SU-DHL-6 (cell line): ENCODE results near the gene CNNM1.

Source experiments
- H2AFZ ChIP-seq: fragments of 200-600 bp; sonication (generic); 2 replicates; pipeline ENCODE4 v1.6.1; 2014; ENCODE audit warnings: low read depth, mild to moderate bottlenecking, moderate library complexity, mixed read lengths, antibody characterized with exemption, low read length; ENCODE audit not compliant: severe bottlenecking
- H3F3A ChIP-seq: fragments of 200-600 bp; shearing (Covaris generic); 2 replicates; pipeline ENCODE4 v1.6.0; 2016; ENCODE audit warnings: antibody characterized with exemption, mild to moderate bottlenecking; ENCODE audit not compliant: insufficient read depth
- H3K27ac ChIP-seq: fragments of 200-600 bp; sonication (generic); 2 replicates; pipeline ENCODE4 v1.5.1; 2016; ENCODE audit warnings: low read depth, mild to moderate bottlenecking, low read length, moderate library complexity, mixed read lengths
- H3K27me3 ChIP-seq: fragments of 200-600 bp; sonication (generic), shearing (Covaris generic); 2 replicates; pipeline ENCODE4 v1.6.0; 2014; ENCODE audit warnings: mild to moderate bottlenecking, low read length
- H3K36me3 ChIP-seq: fragments of 200-600 bp; sonication (generic); 2 replicates; pipeline ENCODE4 v1.6.1; 2014; ENCODE audit warnings: mild to moderate bottlenecking, low read length, mixed read lengths
- H3K4me2 ChIP-seq: fragments of 300-600, 200-600 bp; shearing (Covaris generic), sonication (generic); 2 replicates; pipeline ENCODE4 v1.6.0; 2014; ENCODE audit warnings: low read length, low read depth, mild to moderate bottlenecking; ENCODE audit not compliant: poor library complexity, severe bottlenecking
- H3K4me3 ChIP-seq: fragments of 200-600 bp; sonication (generic); 2 replicates; pipeline ENCODE4 v1.5.1; 2014; ENCODE audit warnings: antibody characterized with exemption, low read length, mild to moderate bottlenecking, mixed read lengths; ENCODE audit not compliant: insufficient read depth, poor library complexity, severe bottlenecking
- H3K79me2 ChIP-seq: fragments of 200-600 bp; sonication (generic); 2 replicates; pipeline ENCODE4 v1.6.1; 2014; ENCODE audit warnings: mild to moderate bottlenecking, low read length, moderate library complexity; ENCODE audit not compliant: insufficient read depth
- H3K9ac ChIP-seq: fragments of 200-600 bp; sonication (generic); 2 replicates; pipeline ENCODE4 v1.7.0; 2014; ENCODE audit warnings: mild to moderate bottlenecking, low read length
- H3K9me2 ChIP-seq: fragments of 200-600 bp; sonication (generic); replicated peaks from 2 replicates; pipeline ENCODE4 v1.6.1; 2014; ENCODE audit warnings: low read length; ENCODE audit not compliant: insufficient read depth
- H3K9me3 ChIP-seq: fragments of 200-600 bp; sonication (generic); 2 replicates; pipeline ENCODE4 v1.6.1; 2014; ENCODE audit warnings: low read length, mixed read lengths; ENCODE audit not compliant: insufficient read depth
- H4K20me1 ChIP-seq: fragments of 200-600 bp; sonication (generic); 2 replicates; pipeline ENCODE4 v1.6.1; 2014; ENCODE audit warnings: low read depth, mild to moderate bottlenecking, antibody characterized with exemption, low read length, moderate library complexity, mixed read lengths
- CTCF ChIP-seq: fragments of 200-600 bp; sonication (generic); IDR thresholded peaks from one replicate; pipeline ENCODE4 v1.5.1; 2017; ENCODE audit warnings: antibody characterized with exemption, mild to moderate bottlenecking, low read length, moderate library complexity; ENCODE audit not compliant: insufficient read depth, poor library complexity, severe bottlenecking
- EZH2phosphoT487 ChIP-seq: fragments of 200-600 bp; sonication (generic), shearing (Covaris generic); conservative IDR thresholded peaks from 2 replicates; pipeline ENCODE4 v1.6.1; 2018; ENCODE audit warnings: mild to moderate bottlenecking, antibody characterized with exemption, low read length, moderate library complexity, mixed read lengths

CNNM1 gene

GRCh38 chr10:99365311-99365710, 36.2 kb downstream of the CNNM1 start:
- no peak for TF ChIP-seq EZH2phosphoT487
- no peak for TF ChIP-seq CTCF
- H3K9me2 ChIP-seq, result no peaks in the 10 kb centered on the region

GRCh38 chr10:99365736-99366135, 36.6 kb downstream of the CNNM1 start:
- H3K27me3 ChIP-seq, result no peaks in the 10 kb centered on the region
- no peak overlapping the region for H2AFZ ChIP-seq
- no peaks in the 10 kb centered on the region for H3K9me3 ChIP-seq
- no peaks in the 10 kb centered on the region for H3F3A ChIP-seq
- no peaks in the 10 kb centered on the region for H3K36me3 ChIP-seq
- no peaks in the 10 kb centered on the region for H3K79me2 ChIP-seq
- TF ChIP-seq CTCF (no peak), EZH2phosphoT487 (no peak)
- no peak overlapping the region for H3K4me3 ChIP-seq
- no peak overlapping the region for H3K27ac ChIP-seq
- no peaks in the 10 kb centered on the region for H4K20me1 ChIP-seq
- no peak overlapping the region for H3K9ac ChIP-seq
- H3K4me2 ChIP-seq, result no peak overlapping the region
- H3K9me2 ChIP-seq, result no peaks in the 10 kb centered on the region

More at GRCh38 chr10:99365311-99365710, 36.2 kb downstream of the CNNM1 start:
- Histone ChIP-seq H3K4me2 (no peak overlapping the region), H3K9me3 (no peaks in the 10 kb centered on the region), H3K9ac (no peak overlapping the region), H4K20me1 (no peaks in the 10 kb centered on the region), H3K27ac (no peak overlapping the region), H3K36me3 (no peaks in the 10 kb centered on the region), H3K27me3 (no peaks in the 10 kb centered on the region), H3F3A (no peaks in the 10 kb centered on the region), H2AFZ (no peak overlapping the region), H3K4me3 (no peak overlapping the region), H3K79me2 (no peaks in the 10 kb centered on the region)

GRCh38 chr10:99366666-99367065, 37.5 kb downstream of the CNNM1 start:
- no peaks in the 10 kb centered on the region for H3F3A ChIP-seq
- H3K27me3 ChIP-seq, result no peaks in the 10 kb centered on the region
- H2AFZ ChIP-seq, result no peak overlapping the region
- H3K4me3 ChIP-seq, result no peak overlapping the region
- no peaks in the 10 kb centered on the region for H4K20me1 ChIP-seq
- H3K9me3 ChIP-seq, result no peaks in the 10 kb centered on the region
- H3K9me2 ChIP-seq, result no peaks in the 10 kb centered on the region
- no peak overlapping the region for H3K4me2 ChIP-seq
- TF ChIP-seq EZH2phosphoT487 (no peak), CTCF (no peak)
- H3K9ac ChIP-seq, result no peak overlapping the region
- no peak overlapping the region for H3K27ac ChIP-seq
- no peaks in the 10 kb centered on the region for H3K36me3 ChIP-seq
- no peaks in the 10 kb centered on the region for H3K79me2 ChIP-seq

- Histone ChIP-seq H3K4me2 (no peak overlapping the region), H3K9ac (no peak overlapping the region)
These were observed 39.5 kb downstream of the CNNM1 start for GRCh38 chr10:99368646-99369045.

More at GRCh38 chr10:99368646-99369045, 39.5 kb downstream of the CNNM1 start:
- H3K4me3 ChIP-seq, result no peak overlapping the region
- no peaks in the 10 kb centered on the region for H4K20me1 ChIP-seq
- no peaks in the 10 kb centered on the region for H3K9me2 ChIP-seq
- H2AFZ ChIP-seq, result no peak overlapping the region
- TF ChIP-seq EZH2phosphoT487 (no peak), CTCF (no peak)
- no peaks in the 10 kb centered on the region for H3K79me2 ChIP-seq
- H3F3A ChIP-seq, result no peaks in the 10 kb centered on the region
- no peaks in the 10 kb centered on the region for H3K36me3 ChIP-seq
- H3K9me3 ChIP-seq, result no peaks in the 10 kb centered on the region
- H3K27ac ChIP-seq, result no peak overlapping the region
- no peaks in the 10 kb centered on the region for H3K27me3 ChIP-seq
